Measurements from ENCODE around the gene ST3GAL3. TPM values are rescaled to one million over a fixed set of nuclear protein-coding genes. Genes with fewer than 3 reads are reported as not detected.

Gene ST3GAL3
- polyA plus RNA-seq, 1 of the 3 experiments (the other 2 are of a cell fraction) = 20.6 TPM

DNA sequence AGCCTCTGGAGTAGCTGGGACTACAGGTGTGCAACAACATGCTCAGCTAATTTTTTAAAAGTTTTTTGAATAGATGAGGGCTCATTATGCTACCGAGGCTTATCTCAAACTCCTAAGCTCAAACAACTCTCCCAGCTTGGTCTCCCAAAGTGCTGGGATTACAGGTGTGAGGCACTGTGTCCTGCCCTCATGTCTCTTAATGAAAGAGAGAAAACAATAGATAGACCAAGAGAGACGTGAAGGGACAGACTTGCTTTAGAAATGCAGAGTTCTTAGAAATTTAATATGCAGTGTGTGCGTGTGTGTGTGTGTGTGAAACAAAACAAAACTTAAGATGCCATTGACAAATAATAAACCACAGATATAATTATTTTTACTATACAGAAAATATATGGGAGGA lies 105.2 kb downstream of the ST3GAL3 start:
- no peak overlapping the region for H2AFZ ChIP-seq (ENCODE audit: low read depth)
- no peak for DNase-seq
- H3K4me2 ChIP-seq = no peak overlapping the region
- TF ChIP-seq, protein P1, sequence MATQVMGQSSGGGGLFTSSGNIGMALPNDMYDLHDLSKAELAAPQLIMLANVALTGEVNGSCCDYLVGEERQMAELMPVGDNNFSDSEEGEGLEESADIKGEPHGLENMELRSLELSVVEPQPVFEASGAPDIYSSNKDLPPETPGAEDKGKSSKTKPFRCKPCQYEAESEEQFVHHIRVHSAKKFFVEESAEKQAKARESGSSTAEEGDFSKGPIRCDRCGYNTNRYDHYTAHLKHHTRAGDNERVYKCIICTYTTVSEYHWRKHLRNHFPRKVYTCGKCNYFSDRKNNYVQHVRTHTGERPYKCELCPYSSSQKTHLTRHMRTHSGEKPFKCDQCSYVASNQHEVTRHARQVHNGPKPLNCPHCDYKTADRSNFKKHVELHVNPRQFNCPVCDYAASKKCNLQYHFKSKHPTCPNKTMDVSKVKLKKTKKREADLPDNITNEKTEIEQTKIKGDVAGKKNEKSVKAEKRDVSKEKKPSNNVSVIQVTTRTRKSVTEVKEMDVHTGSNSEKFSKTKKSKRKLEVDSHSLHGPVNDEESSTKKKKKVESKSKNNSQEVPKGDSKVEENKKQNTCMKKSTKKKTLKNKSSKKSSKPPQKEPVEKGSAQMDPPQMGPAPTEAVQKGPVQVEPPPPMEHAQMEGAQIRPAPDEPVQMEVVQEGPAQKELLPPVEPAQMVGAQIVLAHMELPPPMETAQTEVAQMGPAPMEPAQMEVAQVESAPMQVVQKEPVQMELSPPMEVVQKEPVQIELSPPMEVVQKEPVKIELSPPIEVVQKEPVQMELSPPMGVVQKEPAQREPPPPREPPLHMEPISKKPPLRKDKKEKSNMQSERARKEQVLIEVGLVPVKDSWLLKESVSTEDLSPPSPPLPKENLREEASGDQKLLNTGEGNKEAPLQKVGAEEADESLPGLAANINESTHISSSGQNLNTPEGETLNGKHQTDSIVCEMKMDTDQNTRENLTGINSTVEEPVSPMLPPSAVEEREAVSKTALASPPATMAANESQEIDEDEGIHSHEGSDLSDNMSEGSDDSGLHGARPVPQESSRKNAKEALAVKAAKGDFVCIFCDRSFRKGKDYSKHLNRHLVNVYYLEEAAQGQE (IDR thresholded peaks at IDR 0.05; ENCODE audit: low read depth, low read length) = no peak
- TF ChIP-seq RXRA (IDR thresholded peaks at IDR 0.05; ENCODE audit: borderline replicate concordance, low read depth) (no peak), ELF1 (IDR thresholded peaks at IDR 0.05) (no peak), NFIC (IDR thresholded peaks at IDR 0.05; ENCODE audit: borderline replicate concordance) (no peak), FOXJ3 (CRISPR knock-in tag; IDR thresholded peaks at IDR 0.05) (no peak), FOXM1 (IDR thresholded peaks at IDR 0.05; ENCODE audit: low read depth) (no peak), TCF12 (IDR thresholded peaks at IDR 0.05) (no peak), MXI1 (IDR thresholded peaks at IDR 0.05; ENCODE audit: low read depth, low read length) (no peak), RCOR1 (IDR thresholded peaks at IDR 0.05; ENCODE audit: low read length) (no peak), YY1 (IDR thresholded peaks at IDR 0.05; ENCODE audit: low read depth) (no peak), CHD2 (IDR thresholded peaks at IDR 0.05; ENCODE audit: low read length, partially characterized antibody) (no peak), GABPA (IDR thresholded peaks at IDR 0.05; ENCODE audit: low read depth) (no peak), GATA2 (CRISPR knock-in tag; IDR thresholded peaks at IDR 0.05) (no peak), EZH2phosphoT487 (IDR thresholded peaks at IDR 0.05; ENCODE audit: borderline replicate concordance, low read depth) (no peak), TAF1 (IDR thresholded peaks at IDR 0.05; ENCODE audit: borderline replicate concordance, low read depth, low read length) (no peak)
- TF ChIP-seq, protein P2, sequence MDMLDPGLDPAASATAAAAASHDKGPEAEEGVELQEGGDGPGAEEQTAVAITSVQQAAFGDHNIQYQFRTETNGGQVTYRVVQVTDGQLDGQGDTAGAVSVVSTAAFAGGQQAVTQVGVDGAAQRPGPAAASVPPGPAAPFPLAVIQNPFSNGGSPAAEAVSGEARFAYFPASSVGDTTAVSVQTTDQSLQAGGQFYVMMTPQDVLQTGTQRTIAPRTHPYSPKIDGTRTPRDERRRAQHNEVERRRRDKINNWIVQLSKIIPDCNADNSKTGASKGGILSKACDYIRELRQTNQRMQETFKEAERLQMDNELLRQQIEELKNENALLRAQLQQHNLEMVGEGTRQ (IDR thresholded peaks at IDR 0.05; ENCODE audit: borderline replicate concordance, low read depth, low read length) = no peak
- TF ChIP-seq, protein P3, sequence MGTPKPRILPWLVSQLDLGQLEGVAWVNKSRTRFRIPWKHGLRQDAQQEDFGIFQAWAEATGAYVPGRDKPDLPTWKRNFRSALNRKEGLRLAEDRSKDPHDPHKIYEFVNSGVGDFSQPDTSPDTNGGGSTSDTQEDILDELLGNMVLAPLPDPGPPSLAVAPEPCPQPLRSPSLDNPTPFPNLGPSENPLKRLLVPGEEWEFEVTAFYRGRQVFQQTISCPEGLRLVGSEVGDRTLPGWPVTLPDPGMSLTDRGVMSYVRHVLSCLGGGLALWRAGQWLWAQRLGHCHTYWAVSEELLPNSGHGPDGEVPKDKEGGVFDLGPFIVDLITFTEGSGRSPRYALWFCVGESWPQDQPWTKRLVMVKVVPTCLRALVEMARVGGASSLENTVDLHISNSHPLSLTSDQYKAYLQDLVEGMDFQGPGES (IDR thresholded peaks at IDR 0.05; ENCODE audit: low read depth, low read length) = no peak
- TF ChIP-seq, protein P4, sequence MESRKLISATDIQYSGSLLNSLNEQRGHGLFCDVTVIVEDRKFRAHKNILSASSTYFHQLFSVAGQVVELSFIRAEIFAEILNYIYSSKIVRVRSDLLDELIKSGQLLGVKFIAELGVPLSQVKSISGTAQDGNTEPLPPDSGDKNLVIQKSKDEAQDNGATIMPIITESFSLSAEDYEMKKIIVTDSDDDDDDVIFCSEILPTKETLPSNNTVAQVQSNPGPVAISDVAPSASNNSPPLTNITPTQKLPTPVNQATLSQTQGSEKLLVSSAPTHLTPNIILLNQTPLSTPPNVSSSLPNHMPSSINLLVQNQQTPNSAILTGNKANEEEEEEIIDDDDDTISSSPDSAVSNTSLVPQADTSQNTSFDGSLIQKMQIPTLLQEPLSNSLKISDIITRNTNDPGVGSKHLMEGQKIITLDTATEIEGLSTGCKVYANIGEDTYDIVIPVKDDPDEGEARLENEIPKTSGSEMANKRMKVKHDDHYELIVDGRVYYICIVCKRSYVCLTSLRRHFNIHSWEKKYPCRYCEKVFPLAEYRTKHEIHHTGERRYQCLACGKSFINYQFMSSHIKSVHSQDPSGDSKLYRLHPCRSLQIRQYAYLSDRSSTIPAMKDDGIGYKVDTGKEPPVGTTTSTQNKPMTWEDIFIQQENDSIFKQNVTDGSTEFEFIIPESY (IDR thresholded peaks at IDR 0.05; ENCODE audit: borderline replicate concordance, low read depth) = no peak
- TF ChIP-seq, protein P5, sequence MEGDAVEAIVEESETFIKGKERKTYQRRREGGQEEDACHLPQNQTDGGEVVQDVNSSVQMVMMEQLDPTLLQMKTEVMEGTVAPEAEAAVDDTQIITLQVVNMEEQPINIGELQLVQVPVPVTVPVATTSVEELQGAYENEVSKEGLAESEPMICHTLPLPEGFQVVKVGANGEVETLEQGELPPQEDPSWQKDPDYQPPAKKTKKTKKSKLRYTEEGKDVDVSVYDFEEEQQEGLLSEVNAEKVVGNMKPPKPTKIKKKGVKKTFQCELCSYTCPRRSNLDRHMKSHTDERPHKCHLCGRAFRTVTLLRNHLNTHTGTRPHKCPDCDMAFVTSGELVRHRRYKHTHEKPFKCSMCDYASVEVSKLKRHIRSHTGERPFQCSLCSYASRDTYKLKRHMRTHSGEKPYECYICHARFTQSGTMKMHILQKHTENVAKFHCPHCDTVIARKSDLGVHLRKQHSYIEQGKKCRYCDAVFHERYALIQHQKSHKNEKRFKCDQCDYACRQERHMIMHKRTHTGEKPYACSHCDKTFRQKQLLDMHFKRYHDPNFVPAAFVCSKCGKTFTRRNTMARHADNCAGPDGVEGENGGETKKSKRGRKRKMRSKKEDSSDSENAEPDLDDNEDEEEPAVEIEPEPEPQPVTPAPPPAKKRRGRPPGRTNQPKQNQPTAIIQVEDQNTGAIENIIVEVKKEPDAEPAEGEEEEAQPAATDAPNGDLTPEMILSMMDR (IDR thresholded peaks at IDR 0.05) = no peak
- TF ChIP-seq, protein P6, sequence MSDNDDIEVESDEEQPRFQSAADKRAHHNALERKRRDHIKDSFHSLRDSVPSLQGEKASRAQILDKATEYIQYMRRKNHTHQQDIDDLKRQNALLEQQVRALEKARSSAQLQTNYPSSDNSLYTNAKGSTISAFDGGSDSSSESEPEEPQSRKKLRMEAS (IDR thresholded peaks at IDR 0.05; ENCODE audit: low read depth) = no peak
- ChIA-PET POLR2A (no interaction called here), CTCF (no interaction called here)
- H3K4me3 ChIP-seq (ENCODE audit: low read depth in 2 of 2, low read length in 1 of 2) = no peak overlapping the region
- H3K9me2 ChIP-seq = no peaks in the 10 kb centered on the region
- no peak overlapping the region for H3K9ac ChIP-seq
- no peaks in the 10 kb centered on the region; the same call in 1 of the 2 replicates for H3K79me2 ChIP-seq (ENCODE audit: insufficient read depth)
- H3K9me3 ChIP-seq = peaks cover 7% of the 10 kb centered on the region; the same call in 1 of the 2 replicates
- peaks cover 14 to 17% of the 10 kb centered on the region in 2 experiments for H3K36me3 ChIP-seq (replicated peaks in 1 of 2; ENCODE audit: control insufficient read depth in 1 of 2, insufficient read depth in 2 of 2, low read length in 1 of 2)
- no peaks in the 10 kb centered on the region for H4K20me1 ChIP-seq (ENCODE audit: insufficient read depth)
- no peaks in the 10 kb centered on the region for H3K27me3 ChIP-seq (ENCODE audit: insufficient read depth)
- H3F3A ChIP-seq (replicated peaks; ENCODE audit: insufficient read depth) = no peaks in the 10 kb centered on the region
- H3K27ac ChIP-seq (ENCODE audit: low read depth in 2 of 2, low read length in 1 of 2) = no peak overlapping the region
- H3K4me1 ChIP-seq (ENCODE audit: control insufficient read depth in 1 of 2, insufficient read depth in 2 of 2, low read depth in 1 of 2, low read length in 1 of 2) = no peaks in the 10 kb centered on the region
- WGBS (ENCODE audit: low lambda C conversion rate) = 88% methylated on average over 3 of the region's 3 CpGs

Data from SK-N-SH (cell line).